GM18951 (cell line): Measurements from ENCODE around the gene PRDM15.

Experiments used
- POLR2A ChIP-seq: IDR thresholded peaks from 4 replicates; pipeline ENCODE4 v1.6.1; 2011; ENCODE audit warnings: mild to moderate bottlenecking; ENCODE audit not compliant: insufficient read length, insufficient read depth; ENCODE audit errors: extremely low read depth
- in situ Hi-C: fragments of 300-500 bp; cut with MboI; formaldehyde crosslinking; loops from one replicate; pipeline ENCODE4 v1.12.0; 2022; ENCODE audit warnings: low sequenced_read_pairs, mixed read lengths, inconsistent platforms; ENCODE audit not compliant: unreplicated experiment

The PRDM15 gene

GRCh38 chr21:41843584-41843983 is 35.6 kb downstream of the PRDM15 start:
- no peak for TF ChIP-seq POLR2A
- in situ Hi-C loops, result no loop called here

GRCh38 chr21:41840880-41841279 is 38.3 kb downstream of the PRDM15 start:
- in situ Hi-C loops, result no loop called here
- TF ChIP-seq POLR2A, result no peak

- in situ Hi-C loops, result no loop called here
- no peak for TF ChIP-seq POLR2A
These were observed 39.6 kb downstream of the PRDM15 start for GRCh38 chr21:41839387-41840000.

- in situ Hi-C loops, result no loop called here
- TF ChIP-seq POLR2A, result no peak
These were observed 41.3 kb downstream of the PRDM15 start for GRCh38 chr21:41837756-41838297.

- no peak for TF ChIP-seq POLR2A
- in situ Hi-C loops, result no loop called here
These were observed 42.8 kb downstream of the PRDM15 start for GRCh38 chr21:41836166-41837015.

- no peak for TF ChIP-seq POLR2A
- in situ Hi-C loops, result no loop called here
These were observed 43.4 kb downstream of the PRDM15 start for GRCh38 chr21:41835711-41836154.

GRCh38 chr21:41834926-41835663 is 44.0 kb downstream of the PRDM15 start:
- TF ChIP-seq POLR2A, result no peak
- in situ Hi-C loops, result no loop called here

- in situ Hi-C loops, result no loop called here
- no peak for TF ChIP-seq POLR2A
These were observed 44.8 kb downstream of the PRDM15 start for GRCh38 chr21:41834252-41834925.

- in situ Hi-C loops, result no loop called here
- TF ChIP-seq POLR2A, result no peak
These were observed 45.5 kb downstream of the PRDM15 start for GRCh38 chr21:41833497-41834115.

GRCh38 chr21:41832596-41833496 is 46.3 kb downstream of the PRDM15 start:
- peak; percentile 16 for TF ChIP-seq POLR2A
- in situ Hi-C loops, result no loop called here

GRCh38 chr21:41831866-41832595 is 47.1 kb downstream of the PRDM15 start:
- in situ Hi-C loops, result no loop called here
- TF ChIP-seq POLR2A, result no peak

- in situ Hi-C loops, result no loop called here
These were observed 47.7 kb downstream of the PRDM15 start for GRCh38 chr21:41831453-41831831.

More at GRCh38 chr21:41831453-41831831, 47.7 kb downstream of the PRDM15 start:
- TF ChIP-seq POLR2A, result no peak
